ENCODE results near the gene PCF11. TPM values are rescaled to one million over a fixed set of nuclear protein-coding genes. Genes with fewer than 3 reads are reported as not detected.

Gene PCF11
- total RNA-seq, 1 experiment from 2014 or later: 77.5 TPM

GRCh38 chr11:83161610-83162199 lies 4.8 kb downstream of the PCF11 start:
- DNase-seq (ENCODE audit: low spot score): no peak
- Histone ChIP-seq H3K27ac (ENCODE audit: low read depth, low read length, poor library complexity, severe bottlenecking) (no peak overlapping the region), H3K9me3 (ENCODE audit: low read depth, low read length, poor library complexity, severe bottlenecking) (no peaks in the 10 kb centered on the region), H3K36me3 (ENCODE audit: insufficient read depth, low read length, poor library complexity, severe bottlenecking) (peaks cover 76% of the 10 kb centered on the region), H3K27me3 (replicated peaks; ENCODE audit: insufficient read depth, low read depth, low read length, poor library complexity) (no peaks in the 10 kb centered on the region), H3K4me3 (ENCODE audit: low read depth, low read length, poor library complexity, severe bottlenecking) (peak overlapping the region; percentile 64), H3K4me1 (ENCODE audit: insufficient read depth, low read length, poor library complexity, severe bottlenecking) (peaks cover 17% of the 10 kb centered on the region)
- POLR2A ChIA-PET (ENCODE audit: low non-redundant PET): no interaction called here
- CTCF ChIA-PET: no interaction called here
- intact Hi-C loops (cut with micrococcal nuclease; ENCODE audit: unreplicated experiment): no loop called here
- BruUV-seq (replicated peaks): no TSS peak
- TF ChIP-seq CTCF (conservative IDR thresholded peaks at IDR 0.05; ENCODE audit: low read depth, low read length): no peak
- TF ChIP-seq EZH2 (IDR thresholded peaks at IDR 0.05; ENCODE audit: borderline replicate concordance, low read depth, low read length, poor library complexity, severe bottlenecking): no peak

GRCh38 chr11:83162377-83162776 lies 5.4 kb downstream of the PCF11 start:
- no peak for DNase-seq (ENCODE audit: low spot score)
- no peak for TF ChIP-seq CTCF (conservative IDR thresholded peaks at IDR 0.05; ENCODE audit: low read depth, low read length)
- no peak for TF ChIP-seq EZH2 (IDR thresholded peaks at IDR 0.05; ENCODE audit: borderline replicate concordance, low read depth, low read length, poor library complexity, severe bottlenecking)
- no peak overlapping the region for H3K4me3 ChIP-seq (ENCODE audit: low read depth, low read length, poor library complexity, severe bottlenecking)
- intact Hi-C loops (cut with micrococcal nuclease; ENCODE audit: unreplicated experiment): no loop called here
- peaks cover 82% of the 10 kb centered on the region for H3K36me3 ChIP-seq (ENCODE audit: insufficient read depth, low read length, poor library complexity, severe bottlenecking)
- ChIA-PET CTCF (no interaction called here), POLR2A (ENCODE audit: low non-redundant PET) (no interaction called here)
- no TSS peak for BruUV-seq (replicated peaks)
- no peaks in the 10 kb centered on the region for H3K27me3 ChIP-seq (replicated peaks; ENCODE audit: insufficient read depth, low read depth, low read length, poor library complexity)
- H3K27ac ChIP-seq (ENCODE audit: low read depth, low read length, poor library complexity, severe bottlenecking): no peak overlapping the region
- no peaks in the 10 kb centered on the region for H3K9me3 ChIP-seq (ENCODE audit: low read depth, low read length, poor library complexity, severe bottlenecking)
- H3K4me1 ChIP-seq (ENCODE audit: insufficient read depth, low read length, poor library complexity, severe bottlenecking): peaks cover 17% of the 10 kb centered on the region

- Histone ChIP-seq H3K9me3 (ENCODE audit: low read depth, low read length, poor library complexity, severe bottlenecking) (no peaks in the 10 kb centered on the region), H3K27ac (ENCODE audit: low read depth, low read length, poor library complexity, severe bottlenecking) (no peak overlapping the region), H3K4me3 (ENCODE audit: low read depth, low read length, poor library complexity, severe bottlenecking) (no peak overlapping the region), H3K4me1 (ENCODE audit: insufficient read depth, low read length, poor library complexity, severe bottlenecking) (peaks cover 11% of the 10 kb centered on the region), H3K27me3 (replicated peaks; ENCODE audit: insufficient read depth, low read depth, low read length, poor library complexity) (no peaks in the 10 kb centered on the region), H3K36me3 (ENCODE audit: insufficient read depth, low read length, poor library complexity, severe bottlenecking) (peaks cover 98% of the 10 kb centered on the region)
- TSS peak; percentile 4 for BruUV-seq (replicated peaks)
- ChIA-PET CTCF (no interaction called here), POLR2A (ENCODE audit: low non-redundant PET) (no interaction called here)
- DNase-seq (ENCODE audit: low spot score): no peak
- intact Hi-C loops (cut with micrococcal nuclease; ENCODE audit: unreplicated experiment): no loop called here
- no peak for TF ChIP-seq CTCF (conservative IDR thresholded peaks at IDR 0.05; ENCODE audit: low read depth, low read length)
- TF ChIP-seq EZH2 (IDR thresholded peaks at IDR 0.05; ENCODE audit: borderline replicate concordance, low read depth, low read length, poor library complexity, severe bottlenecking): no peak
Observed at GRCh38 chr11:83166193-83166866, 9.4 kb downstream of the PCF11 start.
